GM21360 (cell line): ENCODE measurements around the gene C15orf62.

Source experiments
- ATAC-seq: cut with Tn5 transposase; IDR thresholded peaks from one replicate; pipeline ENCODE4 v1.9.1; 2021; ENCODE audit warnings: mild to moderate bottlenecking, moderate library complexity; ENCODE audit not compliant: unreplicated experiment

The C15orf62 gene

GRCh38 chr15:40775740-40776536 is 6.2 kb downstream of the C15orf62 start:
- no peak for ATAC-seq

GRCh38 chr15:40776537-40777141 is 6.9 kb downstream of the C15orf62 start:
- ATAC-seq: no peak

DNA sequence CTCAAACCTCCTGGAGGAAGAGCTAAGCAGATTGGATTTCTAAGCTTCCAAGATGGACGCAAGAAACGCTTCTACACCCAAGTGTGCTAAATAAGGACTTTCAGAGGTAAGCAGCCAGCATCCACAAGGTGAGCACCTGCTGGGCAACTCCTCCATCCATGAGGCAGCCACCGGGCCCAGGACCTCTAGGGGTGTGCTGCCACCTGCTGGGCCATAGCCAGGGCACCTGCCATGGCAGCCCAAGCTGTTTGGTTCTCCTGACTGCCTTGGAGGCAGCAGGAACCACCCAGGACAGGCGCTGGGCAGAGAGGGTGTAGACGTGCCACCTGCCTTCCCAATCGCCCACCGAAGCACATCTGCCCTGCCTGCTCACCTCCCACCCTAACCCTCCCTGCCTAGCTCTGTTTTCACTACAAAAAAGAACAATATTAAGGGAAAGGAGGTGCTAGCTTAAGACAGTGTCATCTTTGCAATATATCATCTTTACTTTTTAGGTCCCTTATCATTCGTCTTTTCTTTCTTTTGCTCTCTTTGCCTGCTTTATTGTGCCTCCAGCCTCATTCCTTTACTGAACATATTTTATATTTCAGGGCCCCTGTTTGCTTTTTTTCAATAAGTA is 12.9 kb downstream of the C15orf62 start:
- ATAC-seq: no peak

- ATAC-seq: no peak
Observed at GRCh38 chr15:40785164-40785563, 15.4 kb downstream of the C15orf62 start.

DNA sequence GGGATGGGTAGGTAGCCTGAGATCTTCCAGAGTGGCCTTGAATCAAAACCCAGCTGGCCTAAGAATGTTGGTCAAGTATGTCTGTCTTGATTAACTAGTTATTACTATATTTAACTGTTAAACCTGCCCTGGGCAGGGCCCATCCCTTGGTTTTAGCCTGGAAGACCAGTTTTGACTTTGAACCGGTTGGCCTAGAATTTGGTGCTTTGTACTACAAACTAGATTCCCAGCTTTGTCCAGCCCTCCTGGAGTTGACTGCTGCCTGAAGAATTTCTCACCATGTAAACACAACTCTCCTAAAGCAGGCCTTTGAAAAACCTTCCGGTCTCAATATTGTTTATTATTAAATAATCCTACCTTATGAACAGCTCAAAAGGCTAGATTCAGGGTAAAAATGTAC is 16.0 kb downstream of the C15orf62 start:
- no peak for ATAC-seq

DNA sequence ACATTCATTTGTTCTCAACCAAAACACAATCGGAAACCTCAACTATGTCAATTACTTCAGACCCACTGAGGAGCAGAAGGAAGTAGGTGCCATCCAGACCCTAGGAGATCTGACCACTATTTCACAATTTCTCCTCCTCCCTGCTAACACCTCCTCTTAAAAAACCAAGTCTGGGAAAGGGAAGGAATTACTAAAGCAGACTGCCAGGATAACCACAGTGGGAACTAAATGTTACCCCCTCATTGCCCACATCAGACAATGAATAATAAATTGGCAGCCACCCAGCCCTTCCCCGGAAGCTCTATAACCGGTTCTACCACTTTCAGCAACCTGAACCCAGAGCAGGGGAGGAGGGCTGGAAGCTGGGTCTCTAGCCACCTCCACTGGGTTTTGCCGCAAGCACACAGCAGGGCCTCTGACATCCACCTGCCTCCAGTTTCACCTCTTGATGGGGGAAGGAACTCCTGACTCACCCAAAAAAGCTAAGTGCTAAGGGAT is 17.6 kb downstream of the C15orf62 start:
- no peak for ATAC-seq

GRCh38 chr15:40787991-40788390 is 18.2 kb downstream of the C15orf62 start:
- ATAC-seq: no peak

DNA sequence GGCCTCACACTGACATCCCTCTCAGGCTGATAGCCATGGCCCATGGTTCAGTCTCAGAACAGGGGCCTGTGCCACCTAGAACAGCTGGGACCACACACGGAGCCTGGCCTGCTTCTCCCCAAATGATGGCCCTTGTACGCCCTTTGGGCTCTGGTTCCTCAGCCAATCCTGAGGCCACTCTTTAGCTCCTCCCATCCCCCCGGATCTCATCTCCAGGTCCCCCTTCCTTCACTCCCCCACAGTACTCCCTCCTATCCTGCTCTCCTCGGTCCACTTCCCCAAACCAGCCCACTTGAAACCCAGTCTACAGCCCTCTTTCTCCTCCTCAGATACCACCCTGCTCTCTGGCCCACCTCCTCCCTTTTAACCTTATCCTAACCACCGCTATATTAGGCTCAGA is 19.3 kb downstream of the C15orf62 start:
- ATAC-seq: no peak

- ATAC-seq: no peak
Observed at GRCh38 chr15:40789999-40790398, 20.2 kb downstream of the C15orf62 start.

DNA sequence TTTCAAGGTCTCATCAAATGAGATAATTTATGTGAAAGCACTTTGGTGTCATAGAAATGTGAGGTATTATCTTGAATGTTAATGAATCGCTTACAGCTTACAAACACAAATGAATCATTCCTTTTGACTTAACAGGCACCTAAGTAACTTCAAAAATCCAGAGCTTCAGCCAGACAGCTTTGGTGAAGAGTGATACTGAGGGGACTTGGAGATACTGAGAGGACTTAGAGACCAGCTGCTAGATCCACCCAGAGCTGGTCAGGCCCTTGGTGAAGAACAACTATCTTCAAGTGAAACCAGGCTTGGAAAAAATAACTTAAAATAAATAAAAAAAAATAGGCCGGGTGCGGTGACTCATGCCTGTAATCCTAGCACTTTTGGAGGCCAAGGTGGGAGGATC is 20.9 kb downstream of the C15orf62 start:
- no peak for ATAC-seq

DNA sequence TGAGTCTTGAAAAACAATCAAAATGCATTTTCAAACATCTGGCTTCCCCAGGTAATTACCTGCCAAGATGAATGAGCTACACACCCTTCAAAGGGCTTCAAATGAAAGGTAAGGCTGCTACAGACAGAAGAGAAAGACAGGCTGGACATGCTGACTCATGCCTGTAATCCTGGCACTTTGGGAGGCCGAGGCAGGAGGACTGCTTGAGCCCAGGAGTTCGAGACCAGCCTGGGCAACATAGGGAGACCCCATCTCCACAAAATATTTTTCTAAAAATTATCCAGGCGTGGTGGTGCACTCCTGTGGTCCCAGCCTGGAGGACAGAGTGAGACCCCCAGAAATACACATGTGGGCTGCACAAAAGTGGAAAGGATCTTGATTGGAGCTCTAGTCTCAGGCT is 22.6 kb downstream of the C15orf62 start:
- ATAC-seq: no peak

- no peak for ATAC-seq
Observed at GRCh38 chr15:40793216-40793989, 23.6 kb downstream of the C15orf62 start.

DNA sequence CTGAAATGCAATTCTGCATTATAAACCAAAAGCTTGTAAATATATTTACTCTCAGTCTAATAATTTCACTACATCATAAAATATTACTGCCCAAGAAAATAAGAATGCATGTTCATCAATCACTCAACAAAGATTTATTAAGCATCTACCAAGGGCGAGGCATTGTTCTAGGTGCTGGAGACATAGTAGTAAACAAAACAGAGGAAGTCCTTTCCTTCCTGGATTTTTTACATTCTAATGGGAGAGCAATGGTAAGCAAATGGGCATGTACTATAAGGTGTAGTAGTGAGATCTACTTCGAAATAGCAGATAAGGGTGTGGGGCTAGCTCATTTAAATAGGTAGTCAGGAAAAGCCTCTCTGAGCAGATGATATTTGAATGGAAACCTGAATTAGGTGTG is 26.3 kb downstream of the C15orf62 start:
- no peak for ATAC-seq

- no peak for ATAC-seq
Observed at GRCh38 chr15:40796512-40796911, 26.7 kb downstream of the C15orf62 start.

GRCh38 chr15:40799523-40799922 is 29.7 kb downstream of the C15orf62 start:
- no peak for ATAC-seq

DNA sequence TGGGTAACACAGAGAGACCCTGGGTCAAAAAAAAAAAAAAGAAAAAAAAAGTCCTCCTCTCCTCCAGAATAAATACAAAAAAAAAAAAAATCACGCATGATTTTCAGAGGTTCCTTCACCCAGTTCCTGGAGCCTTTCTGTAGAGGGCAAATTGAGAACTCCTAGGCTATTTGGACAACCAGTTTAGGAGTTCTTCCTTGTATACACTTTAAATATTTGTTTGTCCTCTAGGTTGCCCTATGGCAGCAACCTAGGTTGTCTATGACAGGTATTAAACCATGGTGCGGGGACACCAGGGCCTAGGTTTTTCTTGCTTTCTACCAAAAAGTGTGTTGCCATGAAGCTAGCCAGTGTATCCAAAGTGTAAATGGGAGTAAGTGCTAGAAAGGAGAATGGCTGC is 33.3 kb downstream of the C15orf62 start:
- ATAC-seq: no peak

DNA sequence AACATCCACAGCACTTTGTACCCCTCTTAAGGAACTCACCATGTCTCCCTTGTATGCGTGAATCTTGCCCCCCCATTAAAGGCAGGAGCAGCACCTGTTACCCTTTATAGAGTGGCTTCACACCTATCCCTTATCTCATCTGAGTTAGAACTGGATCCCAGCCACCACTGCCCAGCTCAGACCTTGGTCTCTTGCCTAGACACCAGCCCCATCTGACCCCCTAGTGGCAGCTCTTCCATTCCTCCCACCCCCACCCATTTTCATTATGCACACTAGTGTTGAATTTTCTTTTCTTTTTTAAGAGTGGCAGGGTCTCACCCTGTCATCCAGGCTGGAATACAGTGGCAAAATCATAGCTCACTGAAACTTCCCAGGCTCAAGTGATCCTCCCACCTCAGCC is 33.9 kb downstream of the C15orf62 start:
- ATAC-seq: no peak

GRCh38 chr15:40806672-40807027 is 36.9 kb downstream of the C15orf62 start:
- no peak for ATAC-seq

DNA sequence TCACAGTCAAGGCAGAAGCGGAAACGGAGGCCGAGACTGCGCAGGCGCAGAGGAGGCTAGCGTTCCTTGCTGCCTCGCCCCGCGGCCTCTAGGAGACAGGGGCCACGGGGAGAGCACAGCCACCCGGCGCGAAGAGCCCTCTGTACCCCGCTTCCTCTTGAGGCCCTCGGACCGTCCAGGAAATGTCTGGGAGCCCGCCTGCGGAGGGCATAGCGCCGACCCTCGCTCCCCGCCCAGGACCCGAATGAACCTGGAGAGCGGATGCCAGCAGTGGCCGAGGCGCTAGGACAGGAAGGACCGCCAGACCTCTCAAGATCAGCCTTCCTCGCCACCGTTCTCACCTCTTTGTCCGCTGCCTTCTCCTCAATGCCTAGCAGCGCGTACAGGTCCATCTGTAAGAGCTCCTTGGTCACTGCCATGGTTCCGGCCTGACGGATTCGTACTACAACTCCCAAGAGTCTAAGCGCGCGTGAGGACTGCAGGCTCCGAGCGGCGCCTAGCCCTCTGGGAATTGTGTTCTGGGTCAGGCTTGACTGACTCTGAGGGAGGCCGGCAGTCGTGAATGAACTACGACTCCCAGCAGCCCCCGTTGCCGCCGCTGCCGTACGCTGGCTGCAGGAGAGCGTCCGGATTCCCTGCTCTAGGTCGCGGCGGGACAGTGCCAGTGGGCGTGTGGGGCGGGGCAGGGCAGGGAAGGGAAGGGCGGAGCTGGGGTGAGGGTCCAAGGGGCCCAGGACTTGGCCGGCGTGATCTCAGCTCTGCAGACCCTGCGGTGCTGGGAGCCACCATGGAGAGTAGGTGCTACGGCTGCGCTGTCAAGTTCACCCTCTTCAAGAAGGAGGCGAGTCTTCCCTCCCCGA is 37.5 kb downstream of the C15orf62 start, which contains the start of the genes DNAJC17 and ZFYVE19:
Gene DNAJC17, minus strand, starts transcription at position 446 of the 860 bp plus-strand sequence. Its CDS starts 27 bp downstream, at position 419.
Gene ZFYVE19, plus strand, starts transcription at position 62 of the 860 bp plus-strand sequence. Its CDS starts 501 bp downstream, at position 563.
- ATAC-seq: peak; percentile 81

GRCh38 chr15:40807888-40808461 is 38.2 kb downstream of the C15orf62 start:
- ATAC-seq: no peak
